ENCODE data around the gene OASL. TPM values are rescaled to one million over a fixed set of nuclear protein-coding genes. Genes with fewer than 3 reads are reported as not detected.
"Not testable (repeated sequence)": the region's sequence is repeated elsewhere in the genome, so short reads cannot be mapped to it uniquely, and the experiment has no call there.

OASL gene
- total RNA-seq, 1 donor from 2014 or later, result 8.1 TPM

DNA sequence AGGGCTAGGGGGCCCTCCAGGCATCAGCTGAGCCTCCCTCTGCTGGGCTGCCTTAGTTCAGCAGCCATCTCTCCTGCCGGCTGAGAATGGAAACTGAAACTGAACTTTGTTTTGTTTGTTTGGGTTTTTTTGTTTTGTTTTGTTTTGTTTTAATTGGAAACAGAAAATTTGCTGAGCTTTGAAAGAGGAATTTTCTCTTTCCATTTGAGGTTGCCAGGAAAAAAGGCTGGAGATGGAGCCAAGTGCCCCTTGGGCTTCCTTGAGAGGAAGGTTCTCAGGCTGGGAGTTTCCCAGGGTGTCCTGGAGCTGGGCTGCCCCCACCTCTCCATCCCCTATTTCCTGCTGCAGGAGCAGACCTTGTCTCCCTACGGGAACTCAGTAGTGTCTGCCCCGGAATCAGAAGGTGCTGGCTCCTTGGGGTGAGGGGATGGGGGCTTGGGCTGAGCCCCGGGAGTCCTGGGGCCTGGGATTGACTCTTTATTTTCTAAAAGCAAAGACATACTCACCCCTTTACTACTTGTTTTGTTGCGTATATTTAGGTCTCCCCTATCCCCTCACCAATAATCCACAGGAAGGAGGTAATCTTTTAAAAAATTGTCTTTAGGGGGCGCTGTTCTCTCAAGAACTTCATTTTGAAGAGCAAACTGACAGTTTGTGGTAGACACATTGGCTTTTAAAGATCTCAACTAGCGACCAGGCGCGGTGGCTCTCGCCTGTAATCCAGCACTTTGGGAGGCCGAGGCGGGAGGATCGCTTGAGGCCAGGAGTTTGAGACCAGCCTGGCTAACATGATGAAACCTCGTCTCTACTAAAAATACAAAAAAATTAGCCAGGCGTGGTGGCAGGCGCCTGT, 21.3 kb upstream of the OASL start:
- DNase-seq (ENCODE audit: low spot score), result peak; percentile 67

DNA sequence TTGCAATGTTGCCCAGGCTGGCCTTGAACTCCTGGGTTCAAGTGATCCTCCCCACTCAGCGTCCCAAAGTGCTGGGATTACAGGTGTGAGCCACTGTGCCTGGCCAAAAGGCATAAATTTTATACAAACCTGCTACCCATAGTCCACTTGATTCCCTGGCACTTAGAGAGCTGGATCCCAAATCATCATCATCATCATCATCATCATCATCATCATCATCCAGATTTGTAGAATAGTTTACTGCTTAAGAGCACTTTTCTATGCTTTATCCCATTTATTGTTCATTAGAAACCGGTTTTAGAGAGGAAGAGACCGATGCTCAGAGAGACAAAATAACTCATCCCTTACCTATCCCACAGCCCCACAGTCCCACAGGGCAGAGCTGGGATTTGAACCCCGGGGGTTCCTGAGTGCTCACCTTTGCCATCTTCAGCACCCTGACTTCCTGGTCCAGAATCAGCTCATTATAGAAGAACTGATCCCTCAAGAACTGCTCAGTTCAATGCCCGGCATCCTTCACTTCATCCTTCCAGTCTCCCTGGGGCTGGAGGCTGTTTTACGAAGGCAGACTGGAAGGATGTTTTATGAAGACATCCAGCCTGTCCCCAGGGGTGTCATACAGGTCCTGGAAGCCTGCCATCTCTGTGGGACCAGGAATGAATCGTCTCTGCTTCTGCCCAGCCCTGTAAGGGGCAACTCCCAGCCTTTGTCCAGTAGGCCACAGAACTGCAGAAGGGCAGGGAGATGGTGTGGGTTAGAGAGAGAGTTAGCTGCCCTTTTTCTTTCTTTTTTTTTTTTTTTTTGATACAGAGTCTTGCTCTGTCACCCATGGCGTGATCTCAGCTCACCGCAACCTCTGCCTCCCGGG, 20.2 kb upstream of the OASL start:
- peak; percentile 47 for DNase-seq (ENCODE audit: low spot score)

DNA sequence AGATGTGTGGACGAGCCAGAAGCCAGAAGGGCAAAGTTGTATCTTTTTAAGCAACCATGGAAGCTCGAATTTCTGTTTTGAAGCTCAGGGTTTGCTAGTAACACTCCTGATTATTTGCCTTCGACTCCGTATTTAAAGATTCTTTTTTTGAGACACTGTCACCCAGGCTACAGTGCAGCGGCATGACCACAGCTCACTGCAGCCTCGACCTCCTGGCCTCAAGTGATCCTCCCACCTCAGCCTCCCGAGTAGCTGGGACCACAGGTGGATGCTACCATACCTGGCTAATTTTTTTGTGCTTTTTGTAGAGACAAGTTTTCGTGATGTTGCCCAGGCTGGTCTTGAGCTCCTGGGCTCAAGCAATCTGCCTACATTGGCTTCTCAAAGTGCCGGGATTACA, 18.7 kb upstream of the OASL start:
- DNase-seq (ENCODE audit: low spot score), result peak; percentile 53

DNA sequence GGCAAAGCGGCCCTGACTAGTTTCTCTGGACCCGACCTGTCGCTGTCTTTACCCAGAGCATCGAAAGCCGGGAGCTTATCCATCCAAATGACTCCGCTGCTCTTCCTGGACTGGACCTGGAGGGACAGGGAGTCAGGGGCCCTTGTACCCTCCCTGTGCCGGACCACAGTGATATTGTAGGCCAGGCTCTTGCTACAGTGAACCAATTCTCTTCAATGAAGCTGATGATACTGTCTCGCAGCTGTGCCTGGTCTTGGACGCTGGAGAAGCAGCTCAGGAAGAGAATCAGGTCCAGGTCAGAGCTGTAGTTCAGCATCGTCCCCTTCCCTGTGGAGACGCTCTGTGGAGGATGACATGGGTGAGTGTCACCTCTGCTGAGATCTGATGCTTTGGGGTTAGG, 14.7 kb upstream of the OASL start:
- peak; percentile 59 for DNase-seq (ENCODE audit: low spot score)

DNA sequence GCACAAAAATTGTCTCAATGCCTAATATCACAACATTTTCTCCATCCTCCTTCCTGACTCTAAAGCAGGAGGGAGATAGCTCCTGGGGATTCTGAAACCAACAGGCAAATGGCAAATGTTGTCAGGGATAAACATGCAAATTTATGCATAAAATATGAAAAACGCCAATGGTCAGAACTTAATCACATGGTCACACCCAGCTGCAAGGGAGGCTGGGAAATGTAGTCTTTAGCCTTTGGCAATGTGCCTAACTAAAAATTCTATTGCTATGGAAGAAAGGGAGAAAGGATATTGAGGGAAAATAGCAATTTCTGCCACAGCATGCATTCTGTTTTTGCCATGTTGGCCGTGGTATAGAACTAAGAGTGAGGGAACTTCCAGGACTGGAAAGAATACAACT, 11.7 kb upstream of the OASL start:
- peak; percentile 0 for DNase-seq (ENCODE audit: low spot score)

DNA sequence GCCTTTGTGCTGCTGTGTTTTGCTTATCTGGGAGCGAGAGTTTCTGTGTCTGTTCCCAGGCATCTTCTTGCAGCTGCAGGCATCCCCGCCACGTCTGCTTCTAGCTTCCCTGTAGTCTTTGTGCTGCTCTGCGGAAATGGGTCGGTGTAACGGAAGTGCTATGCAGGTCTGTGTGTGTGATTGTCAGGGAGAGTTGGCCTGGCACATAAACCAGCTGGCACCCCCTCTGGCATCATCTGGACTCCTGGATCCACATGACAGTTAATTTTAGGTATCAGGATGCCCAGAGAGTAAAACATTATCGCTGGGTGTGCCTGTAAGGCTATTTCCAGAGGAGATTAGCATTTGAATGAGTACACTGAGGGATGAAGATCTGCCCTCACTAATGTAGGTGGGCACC, 9.4 kb upstream of the OASL start:
- no peak for DNase-seq (ENCODE audit: low spot score)

DNA sequence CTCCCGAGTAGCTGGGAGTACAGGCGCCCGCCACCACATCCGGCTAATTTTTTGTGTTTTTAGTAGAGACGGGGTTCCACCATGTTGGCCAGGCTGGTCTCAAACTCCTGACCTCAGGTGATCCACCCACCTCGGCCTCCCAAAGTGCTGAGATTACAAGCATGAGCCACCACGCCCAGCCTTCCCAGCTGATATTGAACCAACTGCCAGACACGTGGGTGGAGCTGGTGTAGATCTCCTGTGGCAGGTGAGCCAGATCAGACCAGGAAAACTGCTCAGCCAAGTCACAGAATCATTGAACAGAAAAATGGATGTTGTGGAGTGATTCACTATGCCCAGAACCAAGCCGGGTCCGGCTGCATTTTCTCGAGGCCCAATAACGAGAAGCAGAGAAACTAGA, 8.4 kb upstream of the OASL start:
- DNase-seq (ENCODE audit: low spot score), result not testable (repeated sequence)

DNA sequence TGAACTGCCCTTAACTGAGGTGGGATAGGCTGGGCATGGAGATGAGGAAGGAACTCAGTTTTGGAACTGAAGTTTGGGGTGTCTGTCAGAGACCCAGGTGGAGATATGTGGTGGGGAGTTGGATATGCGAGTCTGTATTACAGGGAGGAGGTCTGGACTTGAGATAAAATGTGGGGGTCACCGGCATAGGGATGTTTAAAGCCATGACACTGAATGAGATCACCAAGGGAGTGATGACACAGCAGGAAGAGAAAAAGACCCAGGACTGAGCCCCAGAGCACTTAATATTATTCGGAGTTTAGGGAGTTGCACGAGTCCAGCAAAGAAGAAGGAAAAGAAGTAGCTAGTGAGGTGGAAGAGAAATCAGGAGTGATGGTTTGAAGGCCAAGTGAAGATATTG, 4.0 kb upstream of the OASL start:
- no peak for DNase-seq (ENCODE audit: low spot score)

DNA sequence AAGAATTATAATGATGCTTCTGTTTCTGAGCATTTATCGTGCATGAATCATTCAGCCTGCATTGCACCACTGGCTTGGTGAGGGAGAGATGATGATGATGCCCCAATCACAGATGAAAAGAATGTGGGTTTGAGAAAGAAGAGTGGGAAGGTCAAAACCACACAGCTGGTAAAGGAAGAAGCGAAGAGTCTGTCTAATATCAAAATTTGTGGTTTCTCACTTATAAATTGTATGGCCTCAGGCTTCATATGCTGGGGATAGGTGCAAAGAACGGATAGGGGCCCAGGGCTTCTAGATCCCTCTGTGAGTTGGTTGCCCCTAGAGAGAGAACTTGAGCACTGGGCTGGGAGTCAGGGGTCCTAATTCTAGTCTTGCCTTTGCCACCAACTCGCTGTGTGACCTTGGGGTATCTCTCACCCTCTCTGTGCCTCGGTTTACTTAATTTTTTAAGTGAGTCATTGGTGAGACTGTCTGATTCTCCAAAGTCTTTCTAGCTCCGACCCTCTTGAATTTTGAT, 2.2 kb downstream of the OASL start:
- DNase-seq (ENCODE audit: low spot score), result no peak

DNA sequence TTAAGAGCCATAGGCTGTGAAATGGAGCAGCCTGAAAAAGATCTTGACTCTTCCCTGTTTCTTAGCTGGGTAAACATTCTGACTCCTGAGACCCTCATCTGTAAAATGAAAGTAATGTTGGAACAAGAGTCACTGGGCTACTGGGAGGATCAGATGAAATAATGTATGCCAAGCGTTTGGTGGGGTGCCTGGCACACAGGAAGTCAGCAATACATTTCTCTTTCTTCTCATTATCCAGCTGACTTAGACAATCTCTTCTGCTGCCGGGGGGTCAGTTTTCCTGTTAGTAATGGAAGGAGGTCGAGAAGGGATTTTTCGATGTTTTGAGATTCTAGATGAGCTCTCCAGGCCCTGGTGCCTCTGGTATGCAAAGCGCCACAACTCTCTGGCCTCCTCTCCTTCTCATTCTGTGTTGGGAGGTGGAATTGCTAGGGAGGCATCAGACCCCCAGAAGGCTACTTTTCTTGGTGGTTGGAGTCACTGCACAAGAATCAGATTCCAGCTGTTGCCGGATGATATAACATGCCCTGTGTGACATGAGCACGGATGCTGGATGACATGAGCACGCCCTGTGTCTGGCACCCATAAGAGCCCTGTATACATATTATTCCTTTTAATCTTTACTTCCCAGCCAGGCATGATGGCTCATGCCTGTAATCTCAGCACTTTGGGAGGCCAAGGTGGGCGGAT, 4.3 kb downstream of the OASL start:
- DNase-seq (ENCODE audit: low spot score), result no peak

DNA sequence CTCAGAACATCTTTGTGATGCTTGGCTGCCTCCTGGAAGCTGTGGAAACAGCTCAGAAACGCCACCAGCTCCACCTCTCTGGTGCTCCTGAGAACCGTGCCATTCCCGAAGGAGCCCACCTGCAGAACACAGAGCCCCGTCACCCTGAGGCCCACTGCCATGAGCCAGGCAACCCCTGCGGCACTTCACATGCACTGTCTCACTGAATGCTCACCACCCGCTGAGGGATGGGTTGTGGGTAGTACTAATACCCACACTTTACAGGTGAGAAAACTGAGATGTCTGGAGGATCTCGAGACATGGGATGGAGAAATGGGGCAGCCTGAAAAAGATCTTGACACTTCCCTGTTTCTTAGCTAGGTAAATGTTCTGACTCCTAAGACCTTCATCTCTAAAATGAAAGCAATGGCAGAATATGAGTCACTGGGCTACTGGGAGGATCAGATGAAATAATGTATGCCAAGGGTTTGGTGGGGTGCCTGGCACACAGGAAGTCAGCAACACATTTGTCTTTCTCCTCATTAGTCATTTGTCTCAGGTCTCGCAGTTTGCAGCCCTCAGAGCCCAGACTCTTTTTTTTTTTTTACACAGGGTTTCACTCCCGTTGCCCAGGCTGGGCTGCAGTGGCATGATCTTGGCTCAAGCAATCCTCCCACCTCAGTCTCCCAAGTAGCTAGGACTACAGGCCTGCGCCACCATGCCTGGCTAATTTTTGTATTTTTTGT, 5.3 kb downstream of the OASL start:
- DNase-seq (ENCODE audit: low spot score), result no peak

DNA sequence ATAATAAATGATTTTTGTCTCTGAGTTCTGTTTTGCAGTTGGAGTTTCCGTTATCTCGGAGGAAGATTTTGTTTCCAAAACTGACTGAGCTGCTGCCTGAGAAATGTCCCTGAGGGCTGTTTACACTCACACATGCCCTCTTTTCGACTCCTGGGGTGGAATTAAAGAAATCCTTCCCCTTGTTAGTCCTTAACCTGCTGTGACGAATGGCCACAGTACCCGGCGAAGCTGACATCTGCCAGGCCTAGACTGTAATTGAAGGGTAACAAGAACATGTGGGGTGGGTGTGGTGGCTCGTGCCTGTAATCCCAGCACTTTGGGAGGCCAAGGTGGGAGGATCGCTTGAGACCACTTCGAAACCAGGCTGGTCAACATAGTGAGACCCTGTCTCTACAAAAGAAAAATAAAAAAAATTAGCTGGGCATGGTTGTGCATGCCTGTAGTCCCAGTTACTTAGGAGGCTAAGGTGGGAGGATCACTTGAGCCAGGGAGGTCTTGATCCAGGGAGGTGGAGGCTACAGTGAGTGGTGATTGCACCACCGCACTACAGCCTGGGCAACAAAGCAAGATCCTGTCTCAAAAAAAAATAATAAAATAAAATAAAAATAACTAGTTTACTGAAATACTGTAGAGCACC, 8.4 kb downstream of the OASL start:
- no peak for DNase-seq (ENCODE audit: low spot score)

DNA sequence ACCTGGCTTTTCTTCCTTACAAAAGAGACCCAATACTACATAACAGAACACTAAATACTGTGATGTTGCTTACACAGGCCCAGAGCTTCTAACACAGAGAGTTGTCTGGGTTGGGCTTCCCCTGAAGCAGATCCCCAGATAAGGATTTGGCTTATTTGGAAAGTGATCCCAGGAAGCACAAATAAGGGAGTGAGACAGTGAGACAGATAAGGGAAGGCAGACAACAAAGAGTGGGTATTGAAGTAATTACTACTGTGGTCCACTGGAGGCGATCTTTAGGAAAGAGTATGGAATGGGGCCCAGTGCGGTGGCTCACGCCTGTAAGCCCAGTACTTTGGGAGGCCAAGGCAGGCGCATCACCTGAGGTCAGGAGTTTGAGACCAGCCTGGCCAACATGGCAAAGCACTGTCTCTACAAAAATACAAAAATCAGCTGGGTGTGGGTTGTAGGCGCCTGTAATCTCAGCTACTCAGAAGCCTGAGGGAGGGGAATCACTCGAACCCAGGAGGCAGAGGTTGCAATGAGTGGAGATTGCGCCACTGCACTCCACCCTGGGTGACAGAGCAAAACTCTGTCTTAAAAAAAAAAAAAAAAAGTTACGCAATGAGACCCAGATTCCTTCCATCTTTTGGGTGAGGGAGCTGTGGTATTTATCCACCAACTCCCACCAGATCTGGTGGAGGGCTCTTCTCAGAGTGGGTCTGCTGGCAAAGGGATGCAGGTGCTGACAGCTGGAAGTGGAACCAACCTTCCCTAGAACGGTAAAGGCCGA, 12.6 kb downstream of the OASL start:
- DNase-seq (ENCODE audit: low spot score), result no peak

DNA sequence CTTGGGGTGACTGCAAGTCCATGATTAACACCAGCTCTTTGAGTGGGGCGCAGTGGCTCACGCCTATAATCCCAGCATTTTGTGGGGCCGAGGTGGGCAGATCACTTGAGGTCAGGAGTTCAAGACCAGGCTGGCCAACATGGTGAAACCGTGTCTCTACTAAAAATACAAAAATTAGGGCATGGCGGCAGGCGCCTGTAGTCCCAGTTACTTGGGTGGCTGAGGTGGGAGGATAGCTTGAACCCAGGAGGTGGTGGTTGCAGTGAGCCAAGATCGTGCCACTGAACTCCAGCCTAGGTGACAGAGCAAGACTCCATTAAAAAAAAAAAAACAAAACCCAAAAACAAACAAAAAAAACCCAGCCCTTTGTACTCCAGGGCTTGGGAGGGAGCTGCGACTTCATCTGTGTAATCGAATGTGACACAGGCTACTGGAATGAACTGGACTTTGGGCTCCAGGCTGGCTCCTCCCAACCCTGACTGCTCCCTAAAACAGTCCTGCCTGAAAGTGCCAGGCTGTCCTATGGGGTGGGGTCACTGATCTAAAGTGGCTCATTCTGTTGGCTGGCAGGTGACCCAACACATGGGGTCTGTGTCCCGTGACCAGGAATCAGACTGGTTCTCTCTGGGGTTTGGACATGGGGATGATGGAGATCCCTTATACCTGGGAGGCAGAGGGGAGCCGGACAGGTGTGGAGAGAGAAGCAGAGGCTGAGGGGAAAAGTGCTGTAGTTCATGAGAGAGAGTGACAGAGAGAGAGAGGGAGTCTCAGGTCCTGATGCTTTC, 13.4 kb downstream of the OASL start:
- no peak for DNase-seq (ENCODE audit: low spot score)

DNA sequence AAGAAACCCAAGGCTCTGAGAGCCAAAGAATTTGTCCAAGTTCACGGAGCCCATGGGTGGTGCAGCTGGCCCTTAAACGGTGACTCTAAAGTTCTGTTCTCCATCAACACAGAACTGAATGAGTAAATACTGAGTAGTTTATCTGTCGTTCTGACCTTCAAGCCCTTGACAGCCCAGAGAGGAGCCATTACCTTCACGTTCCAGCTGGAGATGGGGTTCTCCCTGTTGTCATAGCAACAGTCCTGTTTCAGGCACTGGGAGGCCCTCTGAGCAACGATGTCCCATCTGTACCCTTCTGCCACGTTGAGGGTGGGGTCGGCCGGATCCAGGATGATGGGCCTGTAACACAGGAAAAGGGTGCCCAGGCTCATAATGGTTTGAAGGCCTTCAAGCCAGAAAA, 15.2 kb downstream of the OASL start:
- no peak for DNase-seq (ENCODE audit: low spot score)

DNA sequence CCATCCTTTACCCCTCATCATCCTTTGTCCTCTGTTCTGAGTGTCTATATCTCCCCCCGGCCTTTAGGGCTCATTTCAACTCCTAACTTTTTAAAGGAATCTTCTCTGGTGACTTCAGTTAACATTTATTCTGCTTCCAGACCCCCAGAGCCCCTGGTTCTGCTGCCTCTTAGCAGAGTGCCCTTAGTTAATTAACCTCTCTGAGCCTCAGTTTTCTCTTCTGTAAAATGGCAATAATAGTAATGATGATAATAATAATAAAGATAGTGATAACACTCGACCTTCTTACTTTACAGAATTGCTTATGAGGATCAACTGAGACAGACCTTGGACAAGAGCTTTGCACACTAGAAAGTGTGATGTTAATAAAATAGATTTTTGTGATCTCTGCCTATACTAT, 16.3 kb downstream of the OASL start:
- no peak for DNase-seq (ENCODE audit: low spot score)

DNA sequence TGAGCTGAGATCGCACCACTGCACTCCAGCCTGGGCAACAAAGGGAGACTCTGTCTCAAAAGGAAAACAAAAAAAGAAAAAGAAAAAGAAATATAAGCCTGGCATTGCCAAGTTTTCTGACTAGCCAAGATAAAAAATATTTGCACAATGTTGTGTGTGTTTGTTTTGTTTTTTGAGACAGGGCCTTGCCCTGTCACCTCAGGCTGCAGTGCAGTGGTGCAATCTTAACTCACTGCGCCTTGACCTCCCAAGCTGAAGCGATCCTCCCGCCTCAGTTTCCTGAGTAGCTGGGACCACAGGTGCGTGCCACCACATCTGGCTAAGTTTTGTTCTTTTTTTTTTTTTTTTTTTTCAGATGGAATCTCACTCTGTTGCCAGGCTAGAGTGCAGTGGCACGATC, 17.3 kb downstream of the OASL start:
- no peak for DNase-seq (ENCODE audit: low spot score)

DNA sequence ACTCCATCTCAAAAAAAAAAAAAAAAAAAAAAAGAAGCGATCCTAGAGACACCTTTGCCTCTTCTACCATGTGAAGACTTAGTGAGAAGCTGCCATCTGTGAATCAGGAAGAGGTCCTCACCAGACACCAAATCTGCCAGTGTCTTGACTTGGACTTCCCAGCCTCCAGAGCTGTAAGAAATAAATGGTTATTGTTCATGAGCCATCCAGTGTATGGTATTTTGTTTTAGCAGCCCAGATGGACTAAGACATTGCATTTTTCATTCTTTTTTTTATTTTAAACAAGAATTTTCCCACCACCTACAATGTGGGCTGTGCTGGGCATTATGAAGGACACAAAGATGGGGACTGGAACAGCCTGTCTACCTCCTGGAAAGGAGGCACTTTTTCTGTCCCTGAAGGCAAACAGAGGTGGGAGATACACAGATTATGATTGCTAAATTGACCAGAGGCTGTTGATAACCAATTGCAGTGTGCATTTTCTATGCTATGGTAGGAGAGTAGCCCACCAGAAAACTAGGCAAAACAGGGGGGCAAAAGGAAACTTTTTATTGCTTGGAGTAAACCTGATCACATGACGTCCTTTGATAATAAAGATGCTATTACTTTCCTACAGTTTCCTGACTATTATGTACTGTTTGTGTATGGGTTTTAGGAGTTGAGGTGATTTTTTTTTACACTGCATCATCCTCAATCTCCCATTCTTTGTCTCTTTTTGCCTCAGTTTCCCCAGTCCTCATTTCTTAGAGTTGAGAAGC, 20.0 kb downstream of the OASL start:
- DNase-seq (ENCODE audit: low spot score), result no peak

Measured in mesenteric fat pad (tissue), 1 donor.